GM03348 (cell line): ENCODE results near the gene ALPI.

ENCODE experiments used
- DNase-seq: peaks from one replicate; pipeline ENCODE4 v3.0.0; 2012; ENCODE audit warnings: low spot score

The ALPI gene

DNA sequence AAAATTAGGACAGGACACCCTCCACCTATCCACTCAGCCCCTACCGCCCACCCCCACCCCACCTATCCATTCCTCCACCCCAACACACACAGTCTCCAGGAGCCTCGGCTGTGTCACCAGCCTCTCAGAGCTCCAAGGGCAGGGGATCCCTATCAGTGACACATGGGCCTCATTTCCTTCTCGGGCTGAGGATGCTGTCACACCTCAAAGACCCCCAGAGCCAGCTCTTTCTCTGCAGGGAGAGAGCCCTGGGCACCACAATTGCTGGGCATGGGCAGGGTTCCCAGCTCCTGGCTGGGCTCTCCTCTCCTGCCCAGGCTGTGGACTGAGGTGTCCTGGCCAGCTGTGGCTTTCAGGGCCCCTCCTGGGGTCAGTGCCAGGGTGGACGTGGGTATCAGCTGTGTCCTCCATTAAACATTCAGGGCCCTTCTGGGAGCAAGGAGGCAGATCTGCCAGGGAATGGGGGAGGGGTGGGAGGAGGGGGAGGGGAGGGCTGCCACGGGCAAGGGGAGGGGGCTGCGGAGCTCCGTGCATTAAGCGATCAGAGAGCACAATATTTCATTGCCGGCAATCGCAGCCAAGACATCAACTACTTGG, 45.9 kb downstream of the ALPI start:
- DNase-seq = no peak

DNA sequence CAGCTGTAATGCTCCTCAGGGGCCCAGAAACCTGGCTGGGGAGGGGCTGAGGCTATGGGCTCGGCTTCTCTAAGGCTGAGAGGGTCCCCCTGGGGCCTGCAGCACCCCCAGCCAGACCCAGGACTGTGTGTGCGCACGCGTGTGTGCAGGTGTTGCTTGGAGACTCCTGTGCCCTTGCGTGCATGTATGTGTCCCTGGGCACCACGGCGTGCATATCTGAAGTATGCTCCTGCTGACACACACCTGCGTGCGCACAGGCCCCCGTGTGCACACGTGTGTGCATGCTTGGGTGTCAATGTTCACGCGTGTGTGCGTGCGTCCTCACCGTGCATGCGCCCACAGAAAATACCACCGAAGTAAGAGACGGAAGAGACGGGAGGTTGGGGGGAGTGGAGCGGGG, 46.6 kb downstream of the ALPI start:
- no peak for DNase-seq

DNA sequence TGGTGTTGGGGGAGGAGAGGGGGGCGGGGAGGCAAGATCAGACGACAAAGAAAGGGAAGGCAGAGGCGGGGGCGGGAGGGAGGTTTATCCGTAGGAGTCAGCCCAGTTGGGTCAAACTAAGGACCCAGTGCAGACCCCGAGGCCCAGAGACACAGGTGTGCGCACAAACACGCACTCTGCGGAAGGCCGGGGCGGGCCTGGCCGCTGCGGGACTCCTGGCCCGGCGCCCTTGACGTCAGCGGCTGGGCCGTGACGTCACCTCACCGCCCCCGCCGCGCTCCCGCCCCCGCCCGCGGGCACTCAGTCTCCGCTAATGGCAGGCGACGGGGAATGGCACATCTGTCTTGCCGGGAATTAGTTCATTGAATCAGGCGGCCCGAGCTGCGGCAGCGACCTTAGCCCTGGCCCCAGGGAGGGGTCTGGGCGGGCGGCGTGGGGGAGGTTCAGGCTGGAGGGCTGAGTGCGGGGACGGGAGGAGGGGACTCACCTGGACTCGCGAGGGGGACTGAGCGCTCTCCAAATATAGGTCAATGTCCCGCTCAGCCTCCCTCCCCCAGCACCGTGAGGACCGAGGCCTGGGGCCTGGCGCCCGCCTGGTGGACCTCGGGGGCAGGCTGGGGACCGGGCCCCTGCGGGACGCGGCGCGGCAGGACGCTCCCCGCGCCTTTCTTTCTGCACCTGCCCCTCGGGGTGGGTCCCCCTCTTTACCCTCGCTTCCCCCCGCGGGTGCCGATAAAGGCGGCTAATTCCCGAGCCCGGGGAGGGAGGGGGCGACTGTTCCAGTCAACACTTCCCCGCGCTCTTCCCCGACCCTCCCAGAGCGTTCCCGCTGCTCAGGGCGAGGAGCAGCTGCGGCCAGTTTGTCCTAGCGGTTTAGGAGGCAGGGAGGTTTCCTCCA, 47.2 kb downstream of the ALPI start:
- DNase-seq = no peak

DNA sequence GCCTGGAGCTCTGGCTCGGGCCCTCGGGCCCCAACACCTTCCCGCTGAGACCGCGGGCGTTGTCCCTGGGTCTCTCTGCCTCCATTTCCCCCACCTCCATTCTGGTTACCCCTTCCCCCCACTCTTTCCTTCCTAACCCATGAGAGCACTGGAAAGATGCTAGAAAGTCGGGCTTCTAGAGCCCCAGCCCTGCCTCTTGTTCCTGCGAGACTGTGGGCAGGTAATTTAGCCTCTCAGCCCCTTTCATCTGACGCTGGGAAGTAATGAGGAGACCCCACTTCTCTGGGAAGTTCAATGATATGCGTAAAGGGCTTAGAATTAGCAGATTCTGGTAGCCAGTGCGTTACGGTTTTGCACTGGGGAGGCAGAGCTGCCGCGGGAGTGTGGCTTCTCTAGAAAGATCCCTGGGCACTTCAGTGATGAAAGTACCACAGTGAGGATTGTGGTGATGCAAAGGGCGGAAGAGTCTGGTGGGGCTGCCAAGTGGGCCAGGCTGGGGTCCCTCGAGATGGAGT, 47.9 kb downstream of the ALPI start:
- no peak for DNase-seq

DNA sequence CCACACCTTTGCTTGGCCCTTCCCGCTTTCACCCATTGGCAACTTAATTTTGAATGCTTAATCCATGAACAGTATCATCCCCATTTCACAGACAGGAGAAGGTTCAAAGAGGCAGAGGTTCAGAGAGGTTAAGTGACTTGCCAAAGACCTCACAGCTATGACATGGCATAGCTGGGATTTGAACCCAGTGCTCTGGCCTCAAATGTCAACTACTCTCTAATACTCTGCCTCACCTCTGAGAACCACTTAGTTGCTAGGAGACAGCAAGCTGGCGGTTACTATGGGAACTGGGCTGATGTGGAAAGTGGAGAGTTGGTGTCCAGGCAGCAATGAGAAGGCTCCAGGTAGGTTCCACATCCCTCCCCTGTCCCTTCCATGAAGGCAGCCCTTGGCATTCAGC, 48.5 kb downstream of the ALPI start:
- no peak for DNase-seq

DNA sequence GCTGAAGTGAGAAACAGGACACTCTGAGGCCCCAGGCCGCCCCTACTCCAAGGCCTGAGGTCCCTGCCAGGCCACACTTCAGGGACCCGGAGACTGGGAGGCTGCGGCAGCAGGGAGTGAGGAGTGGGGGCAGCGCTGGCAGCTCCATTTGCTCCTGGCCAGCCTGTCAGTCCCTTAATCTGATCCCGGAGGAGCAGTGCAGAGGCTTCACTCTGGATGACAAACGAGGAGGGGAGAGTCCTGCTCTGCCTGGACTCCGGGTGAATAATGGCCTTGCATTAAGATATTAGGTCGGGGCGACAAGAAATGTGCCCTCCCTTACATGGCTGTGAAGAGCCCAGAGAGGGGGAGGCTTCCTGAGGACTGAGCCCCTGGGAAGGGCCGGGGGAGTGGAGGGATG, 49.9 kb downstream of the ALPI start:
- DNase-seq = no peak

DNA sequence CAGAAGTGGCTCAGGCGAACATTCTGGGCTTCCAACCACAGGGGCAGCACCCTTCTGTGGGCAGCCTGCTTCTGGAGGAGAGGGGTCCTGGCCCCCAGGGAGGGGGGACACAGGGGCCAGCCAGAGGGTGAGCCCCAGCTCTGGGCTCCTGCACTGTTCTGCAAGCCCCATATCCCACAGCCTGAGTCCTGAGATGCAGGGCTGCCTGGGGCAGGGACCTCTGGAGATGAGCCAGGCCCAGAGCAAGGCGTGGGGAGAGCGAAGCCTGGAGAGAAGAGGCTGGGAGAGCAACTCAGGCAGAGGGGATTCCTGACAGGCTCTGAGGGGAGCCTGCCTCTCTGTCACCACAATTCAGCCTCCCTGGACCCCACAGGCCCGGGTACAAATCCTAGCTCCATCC, 50.8 kb downstream of the ALPI start:
- no peak for DNase-seq

DNA sequence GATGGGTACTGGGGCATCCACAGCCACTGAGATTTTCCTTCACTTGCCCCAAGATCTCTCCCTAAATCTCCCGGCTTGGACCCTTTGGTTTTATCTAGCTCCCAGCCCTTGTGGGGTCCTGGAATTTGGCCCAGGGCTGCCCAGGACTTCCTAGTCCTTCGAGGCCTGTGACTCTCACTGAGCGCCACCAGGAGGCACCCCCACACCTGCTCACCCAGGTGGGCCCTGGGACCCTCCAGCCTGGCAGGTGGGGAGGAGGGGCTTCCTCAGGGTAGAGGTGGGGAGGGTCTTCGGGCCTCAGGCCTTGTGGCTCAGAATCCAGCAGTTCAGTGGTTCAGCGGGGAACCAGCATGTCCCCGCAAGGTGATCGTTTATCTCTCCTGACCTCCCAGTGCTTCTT, 52.3 kb downstream of the ALPI start:
- DNase-seq = no peak
